Progenitor cell of endocrine pancreas (in vitro differentiated cells): ENCODE measurements around the gene SEC14L5. TPM values are rescaled to one million over a fixed set of nuclear protein-coding genes. Genes with fewer than 3 reads are reported as not detected.

Experiments used
- DNase-seq: peaks from one replicate; pipeline ENCODE4 v3.0.0; 2021; ENCODE audit warnings: low spot score; ENCODE audit not compliant: unreplicated experiment
- H3K27ac Mint-ChIP-seq: 2 replicates; pipeline ENCODE4 v1.8.0; 2021; ENCODE audit warnings: mild to moderate bottlenecking, moderate library complexity, mixed read lengths
- H3K27me3 Mint-ChIP-seq: 2 replicates; pipeline ENCODE4 v1.8.0; 2021; ENCODE audit warnings: mixed read lengths
- H3K36me3 Mint-ChIP-seq: 2 replicates; pipeline ENCODE4 v1.8.0; 2022; ENCODE audit warnings: mixed read lengths; ENCODE audit not compliant: insufficient read depth
- H3K4me1 Mint-ChIP-seq: 2 replicates; pipeline ENCODE4 v1.8.0; 2021; ENCODE audit warnings: low read depth, mixed read lengths
- H3K4me3 Mint-ChIP-seq: 2 replicates; pipeline ENCODE4 v1.8.0; 2021; ENCODE audit warnings: low read depth, mild to moderate bottlenecking, moderate library complexity, mixed read lengths
- H3K9me3 Mint-ChIP-seq: 2 replicates; pipeline ENCODE4 v1.8.0; 2021; ENCODE audit warnings: low read depth, mixed read lengths
- CTCF ChIP-seq: fragments of 200-600 bp; sonication (generic); IDR thresholded peaks from one replicate; pipeline ENCODE4 v1.5.0; 2021; ENCODE audit warnings: antibody characterized with exemption, mild to moderate bottlenecking; ENCODE audit not compliant: unreplicated experiment
- total RNA-seq: library from RNA; stranded (reverse); gene quantifications from 2 replicates; pipeline ENCODE4 v1.2.1, GENCODE V29; 2021

The SEC14L5 gene
- total RNA-seq, 1 donor from 2014 or later: 2.1 TPM

- TF ChIP-seq CTCF: no peak
- Mint-ChIP-seq H3K27ac (peak overlapping the region; percentile 93), H3K4me3 (peak overlapping the region; percentile 85), H3K27me3 (no peaks in the 10 kb centered on the region), H3K9me3 (no peaks in the 10 kb centered on the region), H3K36me3 (peaks cover 3% of the 10 kb centered on the region), H3K4me1 (peaks cover 39% of the 10 kb centered on the region)
- DNase-seq: no peak
Observed at GRCh38 chr16:5032748-5033167, 74.6 kb downstream of the SEC14L5 start.

- peaks cover 3% of the 10 kb centered on the region for H3K36me3 Mint-ChIP-seq
- DNase-seq: peak; percentile 85
- peak within 1 kb of the TSS; percentile 95 for H3K27ac Mint-ChIP-seq
- no peak for TF ChIP-seq CTCF
- no peaks in the 10 kb centered on the region for H3K9me3 Mint-ChIP-seq
- no peaks in the 10 kb centered on the region for H3K27me3 Mint-ChIP-seq
- H3K4me3 Mint-ChIP-seq: peak within 1 kb of the TSS; percentile 85
- H3K4me1 Mint-ChIP-seq: peaks cover 41% of the 10 kb centered on the region
Observed at GRCh38 chr16:5033256-5034166, 75.4 kb downstream of the SEC14L5 start, which contains the start of gene NAGPA. TSS of gene NAGPA (minus strand) at chr16:5033935. CDS start at chr16:5033914, 21 bp downstream.

GRCh38 chr16:5034167-5034523 is 76.0 kb downstream of the SEC14L5 start:
- Mint-ChIP-seq H3K36me3 (peaks cover under 1% of the 10 kb centered on the region), H3K9me3 (no peaks in the 10 kb centered on the region), H3K4me3 (peak overlapping the region; percentile 85), H3K27ac (peak overlapping the region; percentile 95), H3K4me1 (peaks cover 41% of the 10 kb centered on the region), H3K27me3 (no peaks in the 10 kb centered on the region)
- no peak for TF ChIP-seq CTCF
- DNase-seq: no peak

GRCh38 chr16:5035909-5036227 is 77.7 kb downstream of the SEC14L5 start:
- H3K4me1 Mint-ChIP-seq: peaks cover 43% of the 10 kb centered on the region

More at GRCh38 chr16:5035909-5036227, 77.7 kb downstream of the SEC14L5 start:
- H3K36me3 Mint-ChIP-seq: no peaks in the 10 kb centered on the region
- no peak for DNase-seq
- no peaks in the 10 kb centered on the region for H3K9me3 Mint-ChIP-seq
- no peak for TF ChIP-seq CTCF
- H3K27ac Mint-ChIP-seq: peak overlapping the region; percentile 95
- peak overlapping the region; percentile 85 for H3K4me3 Mint-ChIP-seq
- no peaks in the 10 kb centered on the region for H3K27me3 Mint-ChIP-seq
